22Rv1 (cell line): Measurements from ENCODE around the gene MAGEB16.

ENCODE experiments used
- H3K27ac ChIP-seq: fragments of 450-650 bp; 2 replicates; pipeline ENCODE4 v1.5.1; 2017
- CTCF ChIP-seq: fragments of 450-650 bp; IDR thresholded peaks from 2 replicates; pipeline ENCODE4 v1.5.1; 2017; ENCODE audit warnings: mild to moderate bottlenecking
- ZFX ChIP-seq: fragments of 450-650 bp; IDR thresholded peaks from 2 replicates; pipeline ENCODE4 v1.6.1; 2017; ENCODE audit warnings: antibody characterized with exemption, borderline replicate concordance

Gene MAGEB16

GRCh38 chrX:35798042-35798441 lies at the start of gene MAGEB16:
Gene MAGEB16 (plus strand): TSS chrX:35798342. CDS start chrX:35802197, 3,855 bp downstream.
- H3K27ac ChIP-seq: no peak within 1 kb of the TSS
- TF ChIP-seq CTCF (no peak), ZFX (no peak)

GRCh38 chrX:35773958-35774564 lies 24.1 kb upstream of the MAGEB16 start:
- no peak overlapping the region for H3K27ac ChIP-seq
- no peak for TF ChIP-seq CTCF
- TF ChIP-seq ZFX: no peak

- no peak overlapping the region for H3K27ac ChIP-seq
- TF ChIP-seq ZFX (no peak), CTCF (no peak)
Observed at GRCh38 chrX:35785075-35785474, 13.1 kb upstream of the MAGEB16 start.

GRCh38 chrX:35786271-35786670 lies 11.9 kb upstream of the MAGEB16 start:
- H3K27ac ChIP-seq: no peak overlapping the region
- TF ChIP-seq ZFX (no peak), CTCF (no peak)

GRCh38 chrX:35787867-35788266 lies 10.3 kb upstream of the MAGEB16 start:
- no peak overlapping the region for H3K27ac ChIP-seq
- TF ChIP-seq ZFX (no peak), CTCF (no peak)

- no peak overlapping the region for H3K27ac ChIP-seq
- TF ChIP-seq CTCF: no peak
- no peak for TF ChIP-seq ZFX
Observed at GRCh38 chrX:35800474-35800873, 2.3 kb downstream of the MAGEB16 start.

- no peak overlapping the region for H3K27ac ChIP-seq
- TF ChIP-seq CTCF: no peak
- TF ChIP-seq ZFX: no peak
Observed at GRCh38 chrX:35809781-35810180, 11.6 kb downstream of the MAGEB16 start.
